HG02970 (cell line): ENCODE measurements around the gene NOXO1.
A peak's percentile ranks its signal among the peaks of the same experiment; 100 is the strongest.

Source experiments
- ATAC-seq: cut with Tn5 transposase; IDR thresholded peaks from one replicate; pipeline ENCODE4 v1.9.1; 2021; ENCODE audit warnings: mild to moderate bottlenecking, moderate library complexity, moderate number of reproducible peaks; ENCODE audit not compliant: unreplicated experiment, low FRiP score

The NOXO1 gene

DNA sequence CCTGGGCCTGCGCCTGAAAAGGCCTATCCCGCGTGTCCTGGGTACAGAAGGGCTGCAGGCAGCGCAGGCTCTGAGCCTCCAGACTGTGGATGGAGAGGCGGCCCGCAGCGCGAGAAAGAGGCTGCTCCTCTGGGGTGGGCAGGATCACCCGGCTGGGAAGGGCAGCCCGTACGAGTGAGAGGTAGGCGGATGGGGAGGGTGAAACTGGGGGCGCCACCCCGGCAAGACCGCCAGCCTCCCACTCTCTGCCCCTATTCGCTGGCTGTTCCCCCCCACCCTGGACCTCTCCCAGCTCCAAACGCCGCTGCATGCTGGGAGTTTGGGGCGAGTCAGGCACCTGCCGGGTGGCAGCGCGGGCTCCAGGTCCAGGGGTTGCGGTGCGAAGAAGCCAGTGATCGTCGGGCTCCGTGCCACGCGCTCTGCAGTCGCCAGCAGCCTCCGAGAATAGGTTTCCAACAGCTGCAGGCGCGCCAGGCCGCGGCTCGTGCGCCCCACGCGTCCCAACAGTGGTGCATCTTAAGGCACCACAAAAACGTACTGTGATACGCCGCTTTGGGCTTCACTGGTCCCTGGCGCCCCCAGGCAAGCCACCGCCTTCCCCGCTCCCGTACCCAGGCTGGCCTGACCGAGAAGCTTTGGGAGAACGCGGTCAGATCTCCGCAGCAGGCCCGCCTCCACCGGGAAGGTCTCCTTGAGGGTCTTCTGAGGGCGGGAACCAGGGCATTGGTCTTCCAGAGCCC lies 1.1 kb downstream of the NOXO1 start:
- no peak for ATAC-seq

DNA sequence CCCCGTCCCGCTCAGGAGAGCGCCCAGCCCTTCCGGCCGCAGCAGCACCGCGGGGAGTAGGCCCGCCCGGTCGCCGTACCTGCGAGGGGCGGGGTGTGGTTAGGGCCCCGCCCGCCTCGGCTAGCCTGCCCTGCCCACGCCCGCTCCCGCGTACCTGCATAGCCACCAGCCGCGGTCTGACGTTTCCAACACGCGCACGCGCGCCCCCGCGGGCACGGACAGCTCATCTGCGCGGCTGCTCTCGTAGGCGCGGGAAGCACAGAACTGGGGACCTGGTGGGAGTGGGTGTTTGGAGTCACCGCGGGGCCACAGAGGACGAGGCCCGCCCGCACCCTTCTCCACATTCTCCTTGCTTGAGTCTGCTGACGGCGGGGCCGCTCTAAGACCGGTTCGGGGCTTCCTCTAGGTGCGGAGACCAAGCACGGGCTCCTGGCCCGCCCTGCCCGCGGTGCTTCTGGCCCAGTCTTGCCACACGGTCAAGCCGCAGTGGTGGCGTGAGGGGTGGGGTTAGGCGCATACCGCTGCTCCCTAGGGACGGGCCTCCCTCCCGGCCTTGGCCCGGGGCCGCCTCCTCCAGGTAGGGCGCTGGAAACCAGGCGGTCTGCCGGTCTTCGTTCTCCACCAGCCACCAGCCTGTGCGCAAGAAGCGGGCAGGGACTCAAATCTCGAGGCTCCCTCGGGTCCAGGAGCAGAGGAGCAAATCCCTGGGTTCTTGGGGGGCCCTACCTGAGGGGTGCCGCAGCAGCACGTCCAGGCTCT lies 1.8 kb downstream of the NOXO1 start:
- no peak for ATAC-seq

DNA sequence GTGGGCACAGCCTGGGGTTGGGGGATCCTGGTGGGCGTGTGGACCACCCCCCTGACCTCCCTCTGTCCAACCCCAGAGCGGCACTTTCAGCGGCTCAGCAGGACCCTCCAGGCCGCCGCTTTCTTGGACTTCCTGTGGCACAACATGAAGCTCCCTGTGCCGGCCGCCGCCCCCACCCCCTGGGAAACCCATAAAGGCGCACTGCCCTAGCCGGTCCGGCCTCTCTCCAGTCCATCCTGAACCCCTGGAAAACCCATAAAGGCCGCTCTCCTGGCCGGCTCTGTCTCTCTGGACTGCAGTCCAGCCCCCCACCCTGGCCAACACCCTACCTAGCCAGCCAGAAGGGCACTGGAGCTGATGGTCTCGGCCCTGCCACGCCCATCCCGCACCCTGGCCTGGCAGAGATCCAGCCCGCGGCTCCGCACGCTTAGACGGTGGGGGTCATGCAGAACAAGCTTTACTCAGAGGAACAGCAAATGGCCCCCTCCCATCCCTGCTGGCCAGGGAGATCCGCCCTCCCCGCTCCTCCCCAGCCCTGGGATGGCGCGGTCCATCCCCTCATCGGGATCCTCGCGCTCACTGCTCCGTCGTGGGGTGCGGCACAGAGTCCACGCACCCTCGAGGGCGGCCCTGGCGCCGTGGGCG lies 2.7 kb downstream of the NOXO1 start:
- ATAC-seq: no peak

DNA sequence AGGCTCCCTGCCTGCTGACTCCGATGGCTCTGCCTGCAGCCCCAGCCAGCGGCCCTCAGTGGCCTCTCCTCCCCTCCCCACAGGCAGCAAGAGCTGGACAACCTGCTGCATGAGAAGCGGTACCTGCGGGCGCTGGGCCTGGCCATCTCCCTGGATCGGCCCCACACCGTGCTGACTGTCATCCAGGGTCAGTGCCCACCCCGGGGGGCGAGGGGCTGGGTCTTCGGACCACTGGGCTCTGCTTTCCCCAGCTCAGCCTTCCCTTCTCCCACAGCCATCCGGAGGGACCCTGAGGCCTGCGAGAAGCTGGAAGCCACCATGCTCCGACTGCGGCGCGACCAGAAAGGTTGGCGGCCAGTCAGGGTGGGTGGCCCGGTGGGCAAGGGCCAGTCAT lies 3.4 kb downstream of the NOXO1 start:
- no peak for ATAC-seq

DNA sequence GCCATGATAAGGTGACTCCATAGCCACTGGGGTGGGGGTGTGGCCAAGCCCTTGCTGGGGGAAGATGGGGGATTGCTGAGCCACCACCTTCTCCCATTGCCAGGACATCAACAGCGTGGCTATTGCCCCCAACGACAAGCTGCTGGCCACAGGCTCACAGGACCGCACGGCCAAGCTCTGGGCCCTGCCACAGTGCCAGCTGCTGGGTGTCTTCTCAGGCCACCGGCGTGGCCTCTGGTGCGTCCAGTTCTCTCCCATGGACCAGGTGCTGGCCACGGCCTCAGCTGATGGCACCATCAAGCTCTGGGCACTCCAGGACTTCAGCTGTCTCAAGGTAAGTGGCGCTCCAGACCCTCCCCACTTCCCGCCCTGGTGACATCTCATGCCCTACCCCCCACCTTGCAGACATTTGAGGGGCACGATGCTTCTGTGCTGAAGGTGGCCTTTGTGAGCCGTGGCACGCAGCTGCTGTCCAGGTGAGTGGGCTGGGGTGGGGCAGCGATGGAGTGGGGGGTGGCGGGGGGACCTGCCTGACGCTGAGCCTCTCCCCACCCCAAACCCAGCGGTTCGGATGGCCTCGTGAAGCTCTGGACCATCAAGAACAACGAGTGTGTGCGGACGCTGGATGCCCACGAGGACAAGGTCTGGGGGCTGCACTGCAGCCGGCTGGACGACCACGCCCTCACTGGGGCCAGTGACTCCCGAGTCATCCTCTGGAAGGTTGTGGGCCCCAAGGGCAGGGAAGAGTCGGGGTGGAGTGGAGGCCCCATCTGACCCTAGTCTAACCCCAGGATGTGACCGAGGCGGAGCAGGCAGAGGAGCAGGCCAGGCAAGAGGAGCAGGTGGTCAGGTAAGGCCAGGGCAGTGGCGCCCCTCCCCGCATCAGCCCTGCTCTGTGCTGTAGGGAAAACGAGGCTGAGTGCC lies 4.1 kb downstream of the NOXO1 start:
- no peak for ATAC-seq

DNA sequence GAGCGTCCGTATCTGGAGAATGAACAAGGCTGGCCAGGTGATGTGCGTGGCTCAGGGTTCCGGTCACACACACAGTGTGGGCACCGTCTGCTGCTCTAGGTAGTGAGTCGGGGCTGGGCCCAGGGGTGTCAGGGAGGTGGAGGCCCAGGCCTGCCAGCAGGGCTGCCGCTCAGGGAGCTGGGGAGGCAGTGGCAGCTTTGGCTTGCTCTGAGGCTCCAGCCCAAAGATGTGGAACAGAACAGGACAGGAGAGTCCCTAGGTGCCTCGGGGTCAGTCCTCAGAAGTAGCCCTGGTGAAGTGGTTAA lies 5.1 kb downstream of the NOXO1 start:
- no peak for ATAC-seq

GRCh38 chr16:1975432-1976215 lies 5.6 kb downstream of the NOXO1 start:
- ATAC-seq: no peak

DNA sequence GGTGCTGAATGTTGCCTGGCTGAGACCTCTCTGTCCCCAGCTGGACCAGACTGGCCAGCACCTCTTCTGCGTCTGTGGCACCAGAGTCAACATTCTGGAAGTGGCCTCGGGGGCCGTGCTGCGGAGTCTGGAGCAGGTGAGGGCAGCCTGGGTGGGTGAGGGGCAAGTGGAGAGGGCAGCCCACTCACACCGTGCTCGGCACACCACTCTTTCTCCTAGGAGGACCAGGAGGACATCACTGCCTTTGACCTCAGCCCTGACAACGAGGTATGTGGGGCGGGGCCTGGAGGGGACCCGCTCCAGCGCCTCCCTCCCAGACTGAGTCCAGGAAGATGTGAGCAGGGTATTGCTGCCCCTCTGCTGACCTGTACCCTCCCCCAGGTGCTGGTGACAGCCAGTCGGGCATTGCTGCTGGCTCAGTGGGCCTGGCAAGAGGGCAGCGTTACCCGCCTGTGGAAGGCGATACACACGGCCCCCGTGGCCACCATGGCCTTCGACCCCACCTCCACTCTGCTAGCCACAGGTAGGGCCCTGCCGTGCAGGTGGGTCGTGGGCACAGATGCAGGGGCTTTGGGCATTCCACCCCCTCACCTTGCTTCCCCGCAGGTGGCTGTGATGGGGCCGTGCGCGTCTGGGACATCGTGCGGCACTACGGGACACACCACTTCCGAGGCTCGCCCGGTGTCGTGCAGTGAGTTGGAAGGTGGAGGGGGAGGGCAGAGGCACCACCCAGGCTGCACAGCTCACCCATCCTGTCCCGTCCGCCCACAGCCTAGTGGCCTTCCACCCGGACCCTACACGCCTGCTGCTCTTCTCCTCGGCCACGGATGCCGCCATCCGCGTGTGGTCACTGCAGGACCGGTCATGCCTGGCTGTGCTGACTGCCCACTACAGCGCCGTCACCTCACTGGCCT lies 6.9 kb downstream of the NOXO1 start:
- ATAC-seq: no peak

GRCh38 chr16:1973461-1974156 lies 7.7 kb downstream of the NOXO1 start:
- no peak for ATAC-seq

DNA sequence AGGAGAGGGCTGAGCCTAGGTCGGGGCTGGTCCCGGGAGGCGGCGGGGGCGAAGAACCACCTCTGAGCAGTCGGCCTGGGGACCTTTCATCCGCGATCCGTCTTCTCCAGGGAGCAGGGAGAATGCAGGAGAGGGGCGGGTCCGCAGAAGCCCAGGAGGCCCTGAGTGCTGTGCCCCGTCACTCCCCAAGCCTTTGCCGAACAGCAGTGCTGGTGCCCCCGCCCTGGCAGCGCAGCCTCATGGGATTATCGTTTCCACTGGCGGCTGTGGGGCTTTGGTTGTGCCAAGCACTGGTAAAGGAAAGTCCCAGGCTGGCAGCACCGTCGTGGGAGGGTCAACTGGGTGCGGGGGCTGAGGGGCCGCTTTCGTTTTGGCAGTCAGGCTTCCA lies 8.8 kb downstream of the NOXO1 start:
- ATAC-seq: no peak

DNA sequence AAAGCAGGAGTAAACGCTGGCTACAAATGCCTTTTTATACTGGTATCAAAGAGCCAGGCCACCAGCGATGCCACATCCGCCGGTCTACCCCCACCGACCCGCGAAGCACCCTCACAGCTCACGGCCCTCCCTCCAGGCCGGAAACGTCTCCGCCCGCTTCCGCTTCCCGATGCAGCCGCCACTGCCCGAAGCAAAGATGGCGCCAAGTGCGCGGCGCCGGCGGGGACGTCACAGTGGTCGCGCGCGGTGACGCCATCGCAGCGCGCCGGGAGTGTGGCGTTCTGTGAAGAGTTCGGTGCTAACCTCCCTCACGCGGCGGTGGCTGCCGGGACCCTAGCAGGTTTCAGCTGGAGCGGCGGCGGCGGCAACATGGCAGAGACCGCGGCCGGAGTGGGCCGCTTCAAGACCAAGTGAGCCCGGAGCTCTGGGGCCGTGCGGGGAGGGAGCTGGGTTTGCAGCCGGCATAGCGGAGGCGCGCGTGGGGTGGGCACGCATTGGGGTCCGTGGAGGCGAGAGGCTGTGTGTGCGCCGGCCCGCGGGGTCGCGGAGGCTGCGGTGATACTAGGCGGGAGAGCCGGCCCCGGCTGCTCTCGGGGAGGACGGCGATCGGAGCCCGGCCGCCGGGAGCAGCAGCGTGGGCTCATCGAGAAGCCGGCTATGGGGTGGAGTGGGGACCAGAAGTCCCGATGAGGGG lies 9.3 kb downstream of the NOXO1 start, which contains the start of gene TBL3:
TBL3 (plus strand) TSS at position 258 of the 694 bp plus-strand sequence; CDS start at position 370, 112 bp downstream.
- peak; percentile 85 for ATAC-seq

DNA sequence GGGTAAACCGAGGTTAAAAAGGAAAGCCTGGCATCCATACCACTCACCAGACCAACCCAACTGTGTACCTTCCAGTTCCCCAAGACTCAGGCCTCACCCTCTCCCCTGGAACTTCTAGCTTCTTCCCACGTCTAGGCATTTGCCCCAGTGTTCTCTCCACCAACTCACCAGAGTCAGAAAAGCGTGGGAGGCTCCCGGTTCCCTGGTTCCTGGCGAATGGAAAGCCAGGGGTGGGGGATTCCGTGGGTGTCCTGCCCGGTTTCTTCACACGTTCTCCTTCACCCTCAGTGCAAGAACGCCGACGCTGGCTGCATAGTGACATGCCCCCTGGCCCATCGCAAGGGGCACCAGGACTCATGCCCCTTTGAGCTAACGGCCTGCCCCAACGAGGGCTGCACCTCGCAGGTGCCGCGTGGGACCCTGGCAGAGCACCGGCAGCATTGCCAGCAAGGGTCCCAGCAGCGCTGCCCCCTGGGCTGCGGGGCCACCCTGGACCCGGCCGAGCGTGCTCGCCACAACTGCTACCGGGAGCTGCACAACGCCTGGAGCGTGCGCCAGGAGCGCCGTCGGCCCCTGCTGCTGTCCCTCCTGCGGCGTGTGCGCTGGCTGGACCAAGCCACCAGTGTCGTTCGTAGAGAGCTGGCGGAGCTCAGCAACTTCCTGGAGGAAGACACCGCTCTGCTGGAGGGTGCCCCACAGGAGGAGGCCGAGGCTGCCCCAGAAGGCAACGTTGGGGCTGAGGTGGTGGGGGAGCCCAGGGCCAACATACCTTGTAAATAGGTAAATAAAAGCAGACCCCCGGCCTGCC lies 12.9 kb downstream of the NOXO1 start:
- ATAC-seq: no peak

DNA sequence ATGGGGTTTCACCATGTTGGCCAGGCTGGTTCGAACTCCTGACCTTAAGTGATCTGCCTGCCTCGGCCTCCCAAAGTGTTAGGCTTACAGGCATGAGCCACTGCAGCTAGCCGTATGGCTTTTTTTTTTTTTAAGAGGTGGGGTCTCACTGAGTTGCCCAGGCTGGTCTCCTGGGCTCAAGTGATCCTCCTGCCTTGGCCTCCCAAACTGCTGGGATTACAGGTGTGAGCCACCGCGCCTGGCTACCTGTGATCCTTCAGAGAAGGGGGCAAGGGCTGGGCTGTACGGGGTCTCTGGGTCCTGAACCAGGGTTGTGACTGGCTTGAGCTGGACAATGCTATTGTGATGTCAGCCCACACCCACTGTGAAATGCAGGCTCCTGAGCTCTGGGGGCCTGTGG lies 14.8 kb downstream of the NOXO1 start, which contains the start of gene RNF151:
RNF151 (plus strand) TSS at position 397 of the 400 bp plus-strand sequence. CDS start 26 bp downstream, outside the sequence.
- ATAC-seq: no peak

DNA sequence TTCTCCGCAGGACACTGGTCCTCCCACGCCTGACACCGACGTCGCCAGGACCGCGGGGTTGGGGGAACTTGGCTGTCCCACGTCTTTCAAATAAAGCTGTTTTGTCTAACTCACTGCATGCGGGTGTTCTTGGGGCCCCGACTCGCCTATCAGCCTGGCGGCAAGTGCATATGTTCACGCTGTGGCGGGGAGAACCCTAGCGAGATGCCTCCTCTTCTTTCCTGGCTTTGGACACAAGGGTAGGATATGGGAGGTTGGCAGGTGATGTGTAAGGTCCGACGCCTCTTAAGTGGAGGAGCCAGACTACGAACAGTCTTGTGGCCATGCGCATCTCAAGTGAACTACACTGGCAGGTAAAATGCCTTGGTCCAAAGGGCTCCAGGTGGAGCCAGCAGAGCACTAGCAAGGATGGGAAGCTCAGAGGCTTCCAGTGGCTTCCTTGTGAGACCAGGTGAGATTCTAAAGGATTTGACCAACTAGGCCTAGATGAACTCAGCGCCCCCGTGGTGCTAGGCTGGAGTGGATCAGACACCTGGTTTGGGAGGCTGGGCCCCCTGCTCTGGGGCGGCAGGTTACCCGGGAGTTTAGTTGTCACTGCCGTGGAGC lies 15.8 kb downstream of the NOXO1 start:
- no peak for ATAC-seq

- ATAC-seq: peak; percentile 80
Observed at GRCh38 chr16:1964506-1965395, 16.5 kb downstream of the NOXO1 start, which contains the start of gene RPS2. TSS of gene RPS2 (minus strand) at chr16:1964826. CDS start at chr16:1964625, 201 bp downstream.
